ENCODE results near the gene PGPEP1.

- TF ChIP-seq CTCF (IDR thresholded peaks at IDR 0.05) (no peak), POLR2A (IDR thresholded peaks at IDR 0.05) (no peak)
Measured at GRCh38 chr19:18297308-18297707, 43.1 kb upstream of the PGPEP1 start.
